Measurements from ENCODE around the gene IDH1.

DNA sequence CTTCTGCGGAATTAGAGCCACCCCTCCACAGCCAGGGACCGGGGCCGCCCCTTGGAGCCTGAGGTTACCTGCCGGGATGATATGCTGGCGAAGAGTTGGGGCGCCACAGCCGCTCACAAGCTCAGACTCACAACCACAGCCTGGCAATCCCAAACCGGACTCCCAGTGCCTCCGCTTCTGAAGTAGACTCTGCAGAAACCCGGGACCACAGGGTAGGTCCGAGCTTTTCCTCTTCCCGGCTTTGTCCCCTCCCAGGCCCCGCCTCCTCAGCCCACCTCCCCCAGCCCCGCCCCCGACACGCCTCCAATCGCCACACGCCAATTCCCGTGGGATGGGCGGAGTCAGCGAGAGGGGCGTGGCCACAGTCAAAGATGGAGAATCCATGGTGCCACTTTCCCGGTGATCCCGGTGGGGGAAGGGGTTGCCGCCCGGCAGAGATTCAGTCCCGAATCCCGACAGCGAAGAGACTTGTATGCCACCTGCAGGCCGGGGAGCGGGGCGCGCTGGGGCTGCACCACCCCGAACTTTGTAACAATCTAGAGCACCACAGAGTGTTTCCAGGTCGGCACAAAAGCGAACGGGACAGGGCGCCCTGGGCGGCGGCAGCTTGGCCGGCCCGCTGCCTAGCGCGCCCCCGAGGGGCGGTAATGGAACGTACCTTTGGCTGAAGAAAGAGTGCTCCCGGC lies at the start of gene IDH1:
- TF ChIP-seq, protein P1, sequence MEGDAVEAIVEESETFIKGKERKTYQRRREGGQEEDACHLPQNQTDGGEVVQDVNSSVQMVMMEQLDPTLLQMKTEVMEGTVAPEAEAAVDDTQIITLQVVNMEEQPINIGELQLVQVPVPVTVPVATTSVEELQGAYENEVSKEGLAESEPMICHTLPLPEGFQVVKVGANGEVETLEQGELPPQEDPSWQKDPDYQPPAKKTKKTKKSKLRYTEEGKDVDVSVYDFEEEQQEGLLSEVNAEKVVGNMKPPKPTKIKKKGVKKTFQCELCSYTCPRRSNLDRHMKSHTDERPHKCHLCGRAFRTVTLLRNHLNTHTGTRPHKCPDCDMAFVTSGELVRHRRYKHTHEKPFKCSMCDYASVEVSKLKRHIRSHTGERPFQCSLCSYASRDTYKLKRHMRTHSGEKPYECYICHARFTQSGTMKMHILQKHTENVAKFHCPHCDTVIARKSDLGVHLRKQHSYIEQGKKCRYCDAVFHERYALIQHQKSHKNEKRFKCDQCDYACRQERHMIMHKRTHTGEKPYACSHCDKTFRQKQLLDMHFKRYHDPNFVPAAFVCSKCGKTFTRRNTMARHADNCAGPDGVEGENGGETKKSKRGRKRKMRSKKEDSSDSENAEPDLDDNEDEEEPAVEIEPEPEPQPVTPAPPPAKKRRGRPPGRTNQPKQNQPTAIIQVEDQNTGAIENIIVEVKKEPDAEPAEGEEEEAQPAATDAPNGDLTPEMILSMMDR (IDR thresholded peaks at IDR 0.05), result peak; percentile 85
- TF ChIP-seq POLR2AphosphoS5 (IDR thresholded peaks at IDR 0.05; ENCODE audit: low read depth, low read length) (peak; percentile 59; the same call in 1 of the 2 replicates), TCF7L2 (IDR thresholded peaks at IDR 0.05; ENCODE audit: low read depth, low read length) (no peak), SIN3A (IDR thresholded peaks at IDR 0.05; ENCODE audit: borderline replicate concordance, insufficient read depth, low read depth, low read length) (peak; percentile 64; the same call in 1 of the 2 replicates)
- TF ChIP-seq, protein P2, sequence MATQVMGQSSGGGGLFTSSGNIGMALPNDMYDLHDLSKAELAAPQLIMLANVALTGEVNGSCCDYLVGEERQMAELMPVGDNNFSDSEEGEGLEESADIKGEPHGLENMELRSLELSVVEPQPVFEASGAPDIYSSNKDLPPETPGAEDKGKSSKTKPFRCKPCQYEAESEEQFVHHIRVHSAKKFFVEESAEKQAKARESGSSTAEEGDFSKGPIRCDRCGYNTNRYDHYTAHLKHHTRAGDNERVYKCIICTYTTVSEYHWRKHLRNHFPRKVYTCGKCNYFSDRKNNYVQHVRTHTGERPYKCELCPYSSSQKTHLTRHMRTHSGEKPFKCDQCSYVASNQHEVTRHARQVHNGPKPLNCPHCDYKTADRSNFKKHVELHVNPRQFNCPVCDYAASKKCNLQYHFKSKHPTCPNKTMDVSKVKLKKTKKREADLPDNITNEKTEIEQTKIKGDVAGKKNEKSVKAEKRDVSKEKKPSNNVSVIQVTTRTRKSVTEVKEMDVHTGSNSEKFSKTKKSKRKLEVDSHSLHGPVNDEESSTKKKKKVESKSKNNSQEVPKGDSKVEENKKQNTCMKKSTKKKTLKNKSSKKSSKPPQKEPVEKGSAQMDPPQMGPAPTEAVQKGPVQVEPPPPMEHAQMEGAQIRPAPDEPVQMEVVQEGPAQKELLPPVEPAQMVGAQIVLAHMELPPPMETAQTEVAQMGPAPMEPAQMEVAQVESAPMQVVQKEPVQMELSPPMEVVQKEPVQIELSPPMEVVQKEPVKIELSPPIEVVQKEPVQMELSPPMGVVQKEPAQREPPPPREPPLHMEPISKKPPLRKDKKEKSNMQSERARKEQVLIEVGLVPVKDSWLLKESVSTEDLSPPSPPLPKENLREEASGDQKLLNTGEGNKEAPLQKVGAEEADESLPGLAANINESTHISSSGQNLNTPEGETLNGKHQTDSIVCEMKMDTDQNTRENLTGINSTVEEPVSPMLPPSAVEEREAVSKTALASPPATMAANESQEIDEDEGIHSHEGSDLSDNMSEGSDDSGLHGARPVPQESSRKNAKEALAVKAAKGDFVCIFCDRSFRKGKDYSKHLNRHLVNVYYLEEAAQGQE (IDR thresholded peaks at IDR 0.05; ENCODE audit: insufficient read depth in 1 of 2, low read depth in 2 of 2, low read length in 1 of 2), result no peak

Measured in Panc1 (cell line).